Measurements from ENCODE around the gene MED13L.

MED13L gene

DNA sequence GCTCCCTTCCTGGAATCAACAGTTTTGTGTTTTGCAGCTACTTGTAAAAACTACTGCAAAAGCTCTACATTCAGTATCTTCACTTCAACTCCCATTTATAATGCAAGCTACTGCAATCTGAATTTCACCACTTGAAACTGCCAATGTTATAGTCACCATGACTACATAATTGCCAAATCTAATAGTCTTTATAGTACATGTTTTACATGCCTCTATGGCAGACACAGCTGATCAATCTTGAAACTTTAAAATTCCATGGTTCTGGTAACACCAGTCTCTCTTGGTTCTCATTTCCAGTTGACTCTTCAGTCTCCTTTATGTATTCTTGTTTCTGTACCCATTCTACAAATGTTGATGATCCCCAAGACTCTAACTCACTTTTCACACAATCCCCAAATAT is 185.9 kb downstream of the MED13L start:
- no peak for DNase-seq
- TF ChIP-seq, protein P1, sequence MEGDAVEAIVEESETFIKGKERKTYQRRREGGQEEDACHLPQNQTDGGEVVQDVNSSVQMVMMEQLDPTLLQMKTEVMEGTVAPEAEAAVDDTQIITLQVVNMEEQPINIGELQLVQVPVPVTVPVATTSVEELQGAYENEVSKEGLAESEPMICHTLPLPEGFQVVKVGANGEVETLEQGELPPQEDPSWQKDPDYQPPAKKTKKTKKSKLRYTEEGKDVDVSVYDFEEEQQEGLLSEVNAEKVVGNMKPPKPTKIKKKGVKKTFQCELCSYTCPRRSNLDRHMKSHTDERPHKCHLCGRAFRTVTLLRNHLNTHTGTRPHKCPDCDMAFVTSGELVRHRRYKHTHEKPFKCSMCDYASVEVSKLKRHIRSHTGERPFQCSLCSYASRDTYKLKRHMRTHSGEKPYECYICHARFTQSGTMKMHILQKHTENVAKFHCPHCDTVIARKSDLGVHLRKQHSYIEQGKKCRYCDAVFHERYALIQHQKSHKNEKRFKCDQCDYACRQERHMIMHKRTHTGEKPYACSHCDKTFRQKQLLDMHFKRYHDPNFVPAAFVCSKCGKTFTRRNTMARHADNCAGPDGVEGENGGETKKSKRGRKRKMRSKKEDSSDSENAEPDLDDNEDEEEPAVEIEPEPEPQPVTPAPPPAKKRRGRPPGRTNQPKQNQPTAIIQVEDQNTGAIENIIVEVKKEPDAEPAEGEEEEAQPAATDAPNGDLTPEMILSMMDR (IDR thresholded peaks at IDR 0.05; ENCODE audit: low read depth, low read length): no peak
- H3K4me3 ChIP-seq (ENCODE audit: low read depth, low read length): no peak overlapping the region
- no peaks in the 10 kb centered on the region for H3K36me3 ChIP-seq
- peaks cover 12% of the 10 kb centered on the region for H3K4me1 ChIP-seq
- no peaks in the 10 kb centered on the region for H3K9me3 ChIP-seq
- H3K27me3 ChIP-seq: no peaks in the 10 kb centered on the region

DNA sequence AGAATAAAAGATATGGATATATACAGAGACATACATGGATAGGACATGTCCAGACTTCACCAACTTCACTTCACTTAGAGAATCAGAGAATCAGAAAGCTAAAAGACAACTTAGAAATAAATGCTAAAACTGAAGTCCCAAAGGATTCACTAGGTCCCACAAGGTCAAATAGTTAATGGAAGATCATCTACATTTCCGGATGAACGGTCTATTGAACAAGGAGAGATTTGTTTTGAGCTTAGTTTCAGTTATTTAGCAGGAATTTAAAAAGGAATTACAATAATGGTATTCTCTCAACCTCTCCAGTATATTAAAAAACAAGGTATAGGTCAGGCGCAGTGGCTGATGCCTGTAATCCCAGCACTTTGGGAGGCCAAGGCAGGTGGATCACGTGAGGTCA is 187.0 kb downstream of the MED13L start:
- Histone ChIP-seq H3K4me3 (ENCODE audit: low read depth, low read length) (no peak overlapping the region), H3K4me1 (peaks cover 12% of the 10 kb centered on the region), H3K36me3 (no peaks in the 10 kb centered on the region), H3K9me3 (no peaks in the 10 kb centered on the region), H3K27me3 (no peaks in the 10 kb centered on the region)
- DNase-seq: no peak
- TF ChIP-seq, protein P1 (IDR thresholded peaks at IDR 0.05; ENCODE audit: low read depth, low read length): no peak

DNA sequence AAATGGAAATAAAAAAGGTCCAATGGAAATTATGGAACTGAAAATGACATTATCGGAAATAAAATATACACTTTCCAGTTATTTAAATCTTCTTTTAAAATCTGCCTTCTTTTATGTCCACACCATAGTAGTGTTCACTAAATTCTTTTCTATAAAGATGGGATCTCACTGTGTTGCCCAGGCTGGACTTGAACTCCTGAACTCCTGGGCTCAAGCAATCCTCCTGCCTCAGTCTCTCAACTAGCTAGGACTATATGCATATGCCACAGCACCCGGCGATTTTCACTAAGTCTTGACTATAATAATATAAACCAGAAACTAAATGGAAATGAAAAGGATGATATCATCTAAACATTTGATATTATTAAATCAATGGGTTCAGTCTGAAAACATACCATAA is 188.4 kb downstream of the MED13L start:
- H3K4me3 ChIP-seq (ENCODE audit: low read depth, low read length): no peak overlapping the region
- TF ChIP-seq, protein P1 (IDR thresholded peaks at IDR 0.05; ENCODE audit: low read depth, low read length): no peak
- no peaks in the 10 kb centered on the region for H3K36me3 ChIP-seq
- H3K4me1 ChIP-seq: peaks cover 12% of the 10 kb centered on the region
- no peak for DNase-seq
- H3K9me3 ChIP-seq: no peaks in the 10 kb centered on the region
- H3K27me3 ChIP-seq: no peaks in the 10 kb centered on the region

DNA sequence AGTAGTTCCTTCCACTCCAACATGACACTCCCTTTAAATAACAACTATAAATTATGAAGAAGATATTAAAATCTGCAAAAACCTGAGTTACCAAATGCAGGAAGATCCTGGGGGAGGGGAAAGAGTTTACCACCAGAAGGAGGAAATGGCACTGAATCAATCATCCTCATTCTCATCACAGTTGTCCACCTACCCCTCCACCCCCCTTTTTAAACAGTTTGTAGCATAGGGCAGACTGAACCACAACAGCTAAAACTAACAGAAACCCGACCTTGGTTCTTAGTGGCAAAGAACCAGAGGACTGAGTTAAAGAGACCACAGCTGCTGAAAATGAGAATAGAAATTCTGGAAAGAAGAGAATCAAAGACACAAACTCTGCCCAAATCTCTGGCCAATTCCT is 189.5 kb downstream of the MED13L start:
- peaks cover 12% of the 10 kb centered on the region for H3K4me1 ChIP-seq
- H3K36me3 ChIP-seq: no peaks in the 10 kb centered on the region
- no peaks in the 10 kb centered on the region for H3K9me3 ChIP-seq
- DNase-seq: no peak
- no peak overlapping the region for H3K4me3 ChIP-seq (ENCODE audit: low read depth, low read length)
- H3K27me3 ChIP-seq: no peaks in the 10 kb centered on the region
- TF ChIP-seq, protein P1 (IDR thresholded peaks at IDR 0.05; ENCODE audit: low read depth, low read length): no peak

DNA sequence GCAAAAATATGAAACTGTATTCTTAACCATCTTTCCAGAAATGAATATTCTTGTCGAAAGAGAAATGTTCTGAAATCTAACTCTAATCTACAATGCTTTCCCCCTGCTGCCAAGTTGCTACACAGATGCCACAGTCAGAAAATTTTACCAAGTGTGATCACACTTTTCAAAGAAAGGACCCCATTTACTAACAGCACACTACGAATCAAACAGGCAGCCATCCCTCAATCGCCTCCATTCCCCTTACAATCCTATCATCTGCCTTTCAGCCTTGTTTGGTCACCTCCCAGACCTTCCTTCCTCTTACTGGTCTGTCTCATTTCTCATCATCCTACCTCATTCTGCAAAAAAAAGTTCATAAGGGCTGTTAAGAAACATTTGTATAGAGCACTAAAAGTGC is 190.1 kb downstream of the MED13L start:
- no peak overlapping the region for H3K4me3 ChIP-seq (ENCODE audit: low read depth, low read length)
- H3K36me3 ChIP-seq: no peaks in the 10 kb centered on the region
- H3K27me3 ChIP-seq: no peaks in the 10 kb centered on the region
- no peaks in the 10 kb centered on the region for H3K9me3 ChIP-seq
- DNase-seq: no peak
- TF ChIP-seq, protein P1 (IDR thresholded peaks at IDR 0.05; ENCODE audit: low read depth, low read length): no peak
- peaks cover 12% of the 10 kb centered on the region for H3K4me1 ChIP-seq

DNA sequence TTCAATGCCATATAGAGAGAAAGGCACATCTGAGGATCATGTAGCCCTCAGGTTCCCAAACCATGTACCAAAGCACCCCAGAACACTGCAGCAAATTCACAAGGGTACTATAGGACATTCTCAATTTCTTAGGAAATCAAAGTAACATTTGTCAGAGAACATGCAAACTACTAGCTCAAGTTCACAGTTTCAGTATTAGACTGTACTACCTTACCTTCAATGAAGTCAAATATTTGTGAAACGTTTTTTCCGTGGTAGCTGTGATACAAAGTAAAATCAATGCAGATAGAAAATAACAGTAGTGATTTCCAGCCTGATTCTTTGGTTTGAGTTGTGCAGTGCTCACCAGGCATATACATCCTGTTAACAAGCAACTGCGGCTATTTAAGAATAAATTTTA is 197.1 kb downstream of the MED13L start:
- Histone ChIP-seq H3K4me1 (no peaks in the 10 kb centered on the region), H3K27me3 (no peaks in the 10 kb centered on the region), H3K9me3 (no peaks in the 10 kb centered on the region), H3K36me3 (no peaks in the 10 kb centered on the region), H3K4me3 (ENCODE audit: low read depth, low read length) (no peak overlapping the region)
- TF ChIP-seq, protein P1 (IDR thresholded peaks at IDR 0.05; ENCODE audit: low read depth, low read length): no peak
- no peak for DNase-seq

Data from BE2C (cell line).